Measurements from ENCODE around the gene IL3RA.

Gene IL3RA

DNA sequence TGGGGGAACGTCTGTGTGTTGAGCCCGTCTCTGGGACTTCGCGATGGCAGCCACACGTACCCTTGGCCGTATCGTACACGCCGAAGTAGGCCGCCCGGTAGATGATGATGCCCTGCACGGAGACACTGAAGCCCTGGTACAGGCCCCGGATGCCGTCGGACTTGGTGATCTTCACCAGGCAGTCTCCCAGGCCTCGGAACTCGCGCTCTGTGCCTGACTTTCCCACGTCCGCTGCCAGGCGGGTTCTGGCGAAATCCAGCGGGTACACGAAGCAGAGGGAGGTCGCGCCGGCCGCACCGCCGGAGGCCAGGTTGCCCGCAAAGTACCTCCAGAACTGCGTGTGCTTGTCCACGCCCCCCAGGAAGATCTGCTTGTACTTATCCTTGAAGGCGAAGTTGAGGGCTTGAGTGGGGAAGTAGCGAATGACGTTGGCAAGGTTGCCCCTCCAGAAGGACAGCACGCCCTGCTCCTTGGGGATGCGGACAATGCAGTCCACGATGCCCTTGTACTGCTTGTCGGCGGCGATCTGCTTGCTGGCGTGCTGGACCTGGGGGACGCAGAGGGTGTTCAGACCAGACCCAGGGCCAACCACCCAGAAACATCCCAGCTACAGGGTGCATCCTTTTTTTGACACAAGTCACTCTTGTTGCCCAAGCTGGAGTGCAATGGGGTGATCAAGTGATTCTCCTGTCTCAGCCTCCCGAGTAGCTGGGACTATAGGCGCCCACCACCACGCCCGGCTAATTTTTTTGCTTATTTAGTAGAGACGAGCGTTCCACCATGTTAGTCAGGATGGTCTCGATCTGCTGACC is 52.8 kb downstream of the IL3RA start:
- H3K4me3 ChIP-seq (replicated peaks; ENCODE audit: low read depth, low read length), result no peak overlapping the region
- no peak for DNase-seq (ENCODE audit: extremely low read depth, insufficient read length)
- no peaks in the 10 kb centered on the region for H3K27me3 ChIP-seq (replicated peaks; ENCODE audit: control insufficient read depth, insufficient read depth, low read length)
- TF ChIP-seq CTCF (IDR thresholded peaks at IDR 0.05; ENCODE audit: insufficient read depth, low read length, poor library complexity, severe bottlenecking), result no peak
- H3K36me3 ChIP-seq (ENCODE audit: control insufficient read depth, insufficient read depth, low read length), result peaks cover 56% of the 10 kb centered on the region

- H3K27me3 ChIP-seq (replicated peaks; ENCODE audit: control insufficient read depth, insufficient read depth, low read length), result no peaks in the 10 kb centered on the region
- peaks cover 55% of the 10 kb centered on the region for H3K36me3 ChIP-seq (ENCODE audit: control insufficient read depth, insufficient read depth, low read length)
- H3K4me3 ChIP-seq (replicated peaks; ENCODE audit: low read depth, low read length), result no peak overlapping the region
- TF ChIP-seq CTCF (IDR thresholded peaks at IDR 0.05; ENCODE audit: insufficient read depth, low read length, poor library complexity, severe bottlenecking), result no peak
- DNase-seq (ENCODE audit: extremely low read depth, insufficient read length), result no peak
Observed at GRCh38 chrX:1389993-1390285, 53.4 kb downstream of the IL3RA start.

DNA sequence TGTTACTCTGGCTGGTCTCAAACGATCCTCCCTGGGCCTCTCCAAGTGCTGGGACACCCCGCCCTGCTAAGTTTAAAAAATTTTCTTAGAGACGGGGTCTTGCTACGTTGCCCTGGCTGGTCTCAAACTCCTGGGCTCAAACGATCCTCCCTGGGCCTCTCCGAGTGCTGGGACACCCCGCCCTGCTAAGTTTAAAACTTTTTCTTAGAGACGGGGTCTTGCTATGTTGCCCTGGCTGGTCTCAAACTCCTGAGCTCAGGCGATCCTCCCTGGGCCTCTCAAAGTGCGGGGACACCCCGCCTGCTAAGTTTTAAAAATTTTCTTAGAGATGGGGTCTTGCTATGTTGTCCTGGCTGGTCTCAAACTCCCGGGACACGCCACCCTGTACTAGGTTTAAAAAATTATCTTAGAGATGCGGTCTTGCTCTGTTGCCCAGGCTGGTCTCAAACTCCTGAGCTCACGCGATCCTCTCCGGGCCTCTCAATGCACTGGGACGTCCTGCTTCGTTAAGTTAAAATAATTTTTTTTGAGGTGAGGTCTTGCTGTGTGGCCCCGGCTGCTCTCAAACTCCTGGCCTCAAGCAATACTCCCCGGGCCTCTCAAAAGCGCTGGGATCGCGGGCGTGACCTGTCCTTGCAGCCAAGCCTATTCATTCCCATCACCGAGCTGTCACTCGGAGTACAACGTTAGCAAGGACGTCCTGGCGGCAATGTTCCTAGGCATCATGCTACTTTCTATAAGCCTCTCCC is 54.2 kb downstream of the IL3RA start:
- peaks cover 51% of the 10 kb centered on the region for H3K36me3 ChIP-seq (ENCODE audit: control insufficient read depth, insufficient read depth, low read length)
- peak overlapping the region; percentile 99 for H3K4me3 ChIP-seq (replicated peaks; ENCODE audit: low read depth, low read length)
- no peak for TF ChIP-seq CTCF (IDR thresholded peaks at IDR 0.05; ENCODE audit: insufficient read depth, low read length, poor library complexity, severe bottlenecking)
- no peak for DNase-seq (ENCODE audit: extremely low read depth, insufficient read length)
- no peaks in the 10 kb centered on the region for H3K27me3 ChIP-seq (replicated peaks; ENCODE audit: control insufficient read depth, insufficient read depth, low read length)

DNA sequence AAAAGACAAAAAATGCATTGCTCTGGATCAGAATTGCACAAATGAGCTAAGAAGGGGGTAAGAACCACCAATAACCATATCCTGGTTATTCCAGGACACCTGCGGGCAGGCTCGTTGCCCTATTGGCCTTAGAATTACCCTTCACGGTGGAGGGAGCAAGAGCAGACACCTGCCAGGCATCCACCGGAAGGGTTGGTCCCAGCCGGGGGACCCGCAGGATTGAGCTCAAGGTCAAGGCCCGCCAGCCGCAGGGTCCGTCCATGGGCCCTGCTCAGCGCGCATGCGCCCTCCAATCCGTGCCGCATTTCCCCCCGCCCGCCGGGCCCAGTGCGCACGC is 54.8 kb downstream of the IL3RA start:
- Histone ChIP-seq H3K27me3 (replicated peaks; ENCODE audit: control insufficient read depth, insufficient read depth, low read length) (no peaks in the 10 kb centered on the region), H3K4me3 (replicated peaks; ENCODE audit: low read depth, low read length) (peak overlapping the region; percentile 99), H3K36me3 (ENCODE audit: control insufficient read depth, insufficient read depth, low read length) (peaks cover 50% of the 10 kb centered on the region)
- DNase-seq (ENCODE audit: extremely low read depth, insufficient read length), result no peak
- TF ChIP-seq CTCF (IDR thresholded peaks at IDR 0.05; ENCODE audit: insufficient read depth, low read length, poor library complexity, severe bottlenecking), result no peak

GRCh38 chrX:1391707-1392375 is 55.3 kb downstream of the IL3RA start, which contains the start of gene SLC25A6:
SLC25A6 (minus strand) TSS chrX:1392113; CDS start chrX:1392009, 104 bp downstream.
- peak; percentile 7 for TF ChIP-seq CTCF (IDR thresholded peaks at IDR 0.05; ENCODE audit: insufficient read depth, low read length, poor library complexity, severe bottlenecking)
- peak; percentile 100 for DNase-seq (ENCODE audit: extremely low read depth, insufficient read length)
- H3K4me3 ChIP-seq (replicated peaks; ENCODE audit: low read depth, low read length), result peak within 1 kb of the TSS; percentile 99
- H3K27me3 ChIP-seq (replicated peaks; ENCODE audit: control insufficient read depth, insufficient read depth, low read length), result no peaks in the 10 kb centered on the region
- peaks cover 47% of the 10 kb centered on the region for H3K36me3 ChIP-seq (ENCODE audit: control insufficient read depth, insufficient read depth, low read length)
